ENCODE measurements around the gene GRID2.
"Not testable (repeated sequence)": the region's sequence is repeated elsewhere in the genome, so short reads cannot be mapped to it uniquely, and the experiment has no call there.

Gene GRID2

DNA sequence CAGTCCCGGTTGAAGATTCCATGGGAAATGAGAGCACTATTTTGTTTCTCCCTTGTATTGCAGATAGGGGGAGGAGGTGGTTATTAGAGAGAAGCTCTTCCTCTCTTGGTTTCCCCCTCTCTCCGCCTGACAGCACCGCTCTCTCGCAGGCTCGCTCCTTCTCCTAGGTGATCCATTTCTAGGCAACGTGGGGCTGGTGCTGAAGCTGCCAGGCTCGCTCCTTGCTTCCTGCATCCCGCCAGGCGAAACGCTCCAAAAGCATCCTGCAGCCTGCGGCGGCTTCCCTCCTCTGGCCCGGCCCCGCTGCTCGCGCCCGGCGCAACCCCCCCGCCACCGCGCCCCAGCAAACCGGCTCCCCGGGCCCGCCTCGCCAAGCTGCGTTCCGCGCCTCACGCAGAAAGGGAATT lies at the start of gene GRID2:
Gene GRID2, plus strand, starts transcription at position 346 of the 407 bp plus-strand sequence.
- Mint-ChIP-seq H3K36me3 (no peaks in the 10 kb centered on the region), H3K4me1 (peaks cover 10% of the 10 kb centered on the region), H3K4me3 (no peak within 1 kb of the TSS), H3K9me3 (no peaks in the 10 kb centered on the region), H3K27me3 (peaks cover 39% of the 10 kb centered on the region), H3K27ac (no peak within 1 kb of the TSS)
- no peak for ATAC-seq

DNA sequence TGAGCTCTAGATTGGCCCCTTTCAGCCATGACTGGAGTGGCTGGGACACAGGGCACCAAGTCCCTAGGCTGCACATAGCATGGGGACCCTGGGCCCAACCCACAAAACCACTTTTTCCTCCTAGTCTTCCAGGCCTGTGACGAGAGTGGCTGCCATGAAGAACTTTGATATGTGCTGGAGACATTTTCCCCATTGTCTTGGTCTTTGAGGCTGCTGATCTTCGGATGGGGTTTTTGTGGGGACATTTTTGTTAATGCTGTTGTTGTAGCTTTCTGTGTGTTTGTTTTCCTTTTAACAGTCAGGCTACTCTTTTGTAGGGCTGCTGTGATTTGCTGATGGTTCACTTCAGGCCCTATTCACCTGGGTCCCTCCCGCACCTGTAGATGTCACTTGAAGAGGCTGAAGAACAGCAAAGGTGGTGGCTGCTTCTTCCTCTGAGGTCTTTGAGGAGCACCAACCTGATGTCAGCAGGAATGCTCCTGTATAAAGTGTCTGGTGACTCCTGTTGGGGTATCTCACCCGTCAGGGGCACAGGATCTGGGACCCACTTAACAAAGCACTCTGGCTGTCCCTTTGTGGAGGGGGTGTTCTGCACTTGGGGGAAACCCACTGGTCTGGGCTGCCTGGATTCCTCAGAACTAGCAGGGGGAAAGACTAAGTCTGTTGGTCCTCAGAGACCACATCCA lies 49.6 kb upstream of the GRID2 start:
- H3K9me3 Mint-ChIP-seq, result peaks cover 4% of the 10 kb centered on the region
- H3K27ac Mint-ChIP-seq, result no peak overlapping the region
- H3K36me3 Mint-ChIP-seq, result no peaks in the 10 kb centered on the region
- no peaks in the 10 kb centered on the region for H3K27me3 Mint-ChIP-seq
- H3K4me1 Mint-ChIP-seq, result no peaks in the 10 kb centered on the region
- ATAC-seq, result no peak
- H3K4me3 Mint-ChIP-seq, result no peak overlapping the region

DNA sequence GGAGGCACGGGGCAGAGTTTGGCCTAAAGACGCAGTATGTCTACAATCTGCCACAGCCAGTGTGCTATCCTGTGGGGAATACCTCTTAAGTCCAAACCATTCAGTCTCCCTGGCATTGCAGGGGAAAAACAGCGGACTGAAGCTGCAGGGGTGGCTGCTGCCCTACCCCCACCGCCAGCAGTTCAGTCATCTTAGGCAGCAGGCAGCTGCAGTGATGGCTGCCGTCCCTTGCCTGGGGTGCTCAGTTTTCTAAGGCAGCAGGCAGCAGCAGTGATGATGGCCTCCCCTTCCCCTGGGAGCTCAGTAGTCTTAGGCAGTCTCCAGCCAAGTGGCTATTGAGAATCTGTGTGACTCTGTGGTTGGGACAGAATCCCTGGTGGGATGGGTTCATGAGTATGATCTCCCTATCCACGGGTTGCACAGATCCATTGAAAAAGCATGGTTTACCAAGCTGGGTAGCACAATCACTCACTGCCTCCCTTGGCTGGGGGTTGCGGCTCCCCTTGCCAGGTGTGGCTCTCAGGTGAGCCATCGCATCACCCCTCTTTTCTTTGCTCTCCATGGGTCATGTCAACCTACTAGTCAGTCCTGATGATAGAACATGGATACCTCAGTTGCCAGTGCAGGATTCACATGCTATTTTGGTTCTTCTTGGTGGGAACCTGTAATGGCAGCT lies 48.9 kb upstream of the GRID2 start:
- H3K4me3 Mint-ChIP-seq, result no peak overlapping the region
- no peaks in the 10 kb centered on the region for H3K4me1 Mint-ChIP-seq
- H3K27ac Mint-ChIP-seq, result no peak overlapping the region
- peaks cover 4% of the 10 kb centered on the region for H3K9me3 Mint-ChIP-seq
- H3K36me3 Mint-ChIP-seq, result no peaks in the 10 kb centered on the region
- no peaks in the 10 kb centered on the region for H3K27me3 Mint-ChIP-seq
- no peak for ATAC-seq

- Mint-ChIP-seq H3K27me3 (no peaks in the 10 kb centered on the region), H3K9me3 (peaks cover 1% of the 10 kb centered on the region)
Measured at GRCh38 chr4:92255920-92256244, 47.9 kb upstream of the GRID2 start.

GRCh38 chr4:92257931-92258857 lies 45.6 kb upstream of the GRID2 start:
- ATAC-seq, result no peak
- Mint-ChIP-seq H3K4me3 (no peak overlapping the region), H3K4me1 (no peaks in the 10 kb centered on the region), H3K9me3 (no peaks in the 10 kb centered on the region), H3K27ac (no peak overlapping the region), H3K27me3 (no peaks in the 10 kb centered on the region), H3K36me3 (no peaks in the 10 kb centered on the region)

More at GRCh38 chr4:92255920-92256244, 47.9 kb upstream of the GRID2 start:
- no peaks in the 10 kb centered on the region for H3K4me1 Mint-ChIP-seq
- no peak overlapping the region for H3K4me3 Mint-ChIP-seq
- ATAC-seq, result no peak
- no peak overlapping the region for H3K27ac Mint-ChIP-seq
- no peaks in the 10 kb centered on the region for H3K36me3 Mint-ChIP-seq

- no peaks in the 10 kb centered on the region for H3K27me3 Mint-ChIP-seq
- H3K4me3 Mint-ChIP-seq, result no peak overlapping the region
- no peaks in the 10 kb centered on the region for H3K36me3 Mint-ChIP-seq
- ATAC-seq, result no peak
- no peak overlapping the region for H3K27ac Mint-ChIP-seq
- H3K4me1 Mint-ChIP-seq, result no peaks in the 10 kb centered on the region
- H3K9me3 Mint-ChIP-seq, result no peaks in the 10 kb centered on the region
Measured at GRCh38 chr4:92261256-92261655, 42.5 kb upstream of the GRID2 start.

DNA sequence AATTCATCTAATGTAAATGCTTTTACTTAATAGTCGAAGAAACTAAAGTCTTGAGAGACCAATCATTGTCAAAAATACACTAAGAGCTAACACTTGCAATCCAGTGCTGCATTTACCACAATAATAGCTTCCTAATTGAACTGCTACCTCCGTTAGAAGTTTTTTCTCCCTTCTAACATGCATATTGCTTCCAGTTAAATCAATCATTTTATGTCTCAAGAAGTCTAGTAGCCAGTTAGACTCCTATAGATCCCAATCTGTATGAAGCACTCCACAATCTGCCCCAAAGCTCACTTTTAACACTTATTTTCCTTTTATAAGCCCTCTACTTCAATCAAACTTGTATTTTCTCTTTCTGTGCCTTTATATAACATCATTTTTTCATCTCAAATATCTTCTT lies 41.4 kb upstream of the GRID2 start:
- Mint-ChIP-seq H3K4me3 (no peak overlapping the region), H3K9me3 (no peaks in the 10 kb centered on the region), H3K36me3 (no peaks in the 10 kb centered on the region), H3K27ac (no peak overlapping the region), H3K27me3 (no peaks in the 10 kb centered on the region), H3K4me1 (no peaks in the 10 kb centered on the region)
- no peak for ATAC-seq

DNA sequence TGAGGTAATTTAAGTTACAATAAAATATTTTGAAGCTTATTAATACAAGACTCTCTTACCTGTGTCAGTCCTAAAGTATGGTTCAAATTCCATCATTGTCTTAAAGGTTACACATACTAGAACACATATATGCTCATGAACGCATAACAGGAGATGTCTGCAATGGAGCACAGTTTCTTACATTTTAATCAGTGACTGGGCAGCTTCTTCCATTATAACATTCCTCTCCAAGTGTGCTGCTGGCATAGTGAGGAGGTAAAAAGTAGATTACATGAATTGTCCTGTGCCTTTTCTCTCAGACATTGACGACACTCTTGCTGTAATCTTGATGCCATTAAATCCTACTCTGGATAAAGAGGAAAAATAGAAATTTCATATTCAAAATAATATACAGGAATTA lies 40.8 kb upstream of the GRID2 start:
- Mint-ChIP-seq H3K27ac (no peak overlapping the region), H3K27me3 (no peaks in the 10 kb centered on the region), H3K36me3 (no peaks in the 10 kb centered on the region), H3K9me3 (no peaks in the 10 kb centered on the region), H3K4me3 (no peak overlapping the region), H3K4me1 (no peaks in the 10 kb centered on the region)
- ATAC-seq, result no peak

DNA sequence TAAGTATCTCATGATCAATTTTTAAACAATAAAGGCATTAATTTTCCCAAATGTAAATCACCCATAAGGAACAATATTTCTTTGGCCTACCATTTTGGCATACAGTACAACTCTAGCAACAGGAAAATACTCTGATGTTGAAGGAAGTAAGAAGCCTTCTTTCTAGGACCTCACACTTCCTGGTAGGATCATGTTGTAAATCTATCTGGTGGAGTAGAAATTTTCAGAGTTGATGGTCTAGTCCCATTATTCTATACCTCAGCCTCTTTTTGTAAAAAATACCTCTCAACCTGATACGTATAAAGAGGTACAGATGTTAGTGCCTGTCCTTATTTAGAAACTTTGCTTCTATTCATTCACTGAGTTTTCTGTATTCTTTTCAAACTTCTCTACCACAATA lies 40.2 kb upstream of the GRID2 start:
- Mint-ChIP-seq H3K27me3 (no peaks in the 10 kb centered on the region), H3K9me3 (no peaks in the 10 kb centered on the region), H3K36me3 (no peaks in the 10 kb centered on the region), H3K27ac (no peak overlapping the region), H3K4me1 (no peaks in the 10 kb centered on the region), H3K4me3 (no peak overlapping the region)
- no peak for ATAC-seq

DNA sequence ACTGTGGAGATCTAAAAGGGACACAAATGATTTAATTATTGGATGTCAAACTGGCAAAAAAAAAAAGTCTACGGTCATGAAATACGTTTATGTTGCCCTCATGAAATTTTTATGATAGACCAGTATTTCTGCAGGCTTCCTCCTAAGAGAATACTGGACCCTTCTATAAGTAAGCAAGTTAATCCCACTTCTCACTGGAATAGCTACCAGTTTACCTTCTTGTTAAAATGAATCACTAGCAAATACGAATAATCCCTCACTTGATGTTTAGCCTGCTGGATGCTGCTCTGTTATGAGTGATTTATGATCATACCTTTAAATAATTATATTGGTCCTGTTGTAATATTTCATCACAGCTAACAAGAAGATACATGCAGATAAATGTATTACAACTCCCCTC lies 39.6 kb upstream of the GRID2 start:
- H3K27ac Mint-ChIP-seq, result no peak overlapping the region
- H3K27me3 Mint-ChIP-seq, result no peaks in the 10 kb centered on the region
- no peaks in the 10 kb centered on the region for H3K36me3 Mint-ChIP-seq
- no peak for ATAC-seq
- H3K4me1 Mint-ChIP-seq, result no peaks in the 10 kb centered on the region
- no peak overlapping the region for H3K4me3 Mint-ChIP-seq
- no peaks in the 10 kb centered on the region for H3K9me3 Mint-ChIP-seq

DNA sequence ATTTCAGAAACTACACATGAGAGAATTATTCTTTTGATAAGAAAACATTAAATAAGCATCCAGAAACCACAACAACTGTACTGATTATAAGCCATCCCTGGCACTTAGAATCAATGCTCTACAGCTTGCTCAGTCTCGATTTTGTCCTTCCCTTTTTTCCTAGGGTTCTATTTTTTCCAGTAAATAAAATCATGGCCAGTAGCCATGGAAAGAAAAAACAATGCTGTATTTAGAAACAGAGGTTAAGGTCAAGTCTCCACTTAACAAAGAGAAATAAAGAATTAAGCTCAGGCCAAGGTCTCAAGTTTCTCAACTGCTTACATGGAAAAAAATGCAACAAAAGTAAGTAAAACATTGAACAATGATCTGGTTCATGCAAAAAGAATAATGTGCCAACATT lies 38.7 kb upstream of the GRID2 start:
- Mint-ChIP-seq H3K27me3 (no peaks in the 10 kb centered on the region), H3K27ac (no peak overlapping the region), H3K9me3 (no peaks in the 10 kb centered on the region), H3K4me1 (no peaks in the 10 kb centered on the region), H3K36me3 (no peaks in the 10 kb centered on the region), H3K4me3 (no peak overlapping the region)
- ATAC-seq, result no peak

DNA sequence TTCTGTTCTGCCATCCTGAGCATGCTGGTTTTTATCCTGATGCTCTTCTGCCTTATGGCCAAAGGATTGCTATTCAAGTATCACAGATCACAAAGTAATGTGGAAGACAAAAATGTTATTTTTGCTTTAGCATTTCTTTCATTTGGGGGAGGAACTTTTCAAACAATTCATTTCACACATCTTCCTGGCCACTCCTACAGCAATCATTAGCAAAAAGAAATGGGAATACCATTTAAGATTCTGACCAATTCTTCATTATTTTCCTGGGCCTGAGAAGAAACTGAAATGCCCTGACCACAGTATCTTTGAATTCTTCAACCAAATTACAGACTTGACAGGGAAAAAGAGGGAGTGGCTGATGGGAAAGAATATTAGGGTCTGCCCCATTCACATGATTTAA lies 38.0 kb upstream of the GRID2 start:
- no peaks in the 10 kb centered on the region for H3K4me1 Mint-ChIP-seq
- no peaks in the 10 kb centered on the region for H3K36me3 Mint-ChIP-seq
- no peak overlapping the region for H3K27ac Mint-ChIP-seq
- no peak overlapping the region for H3K4me3 Mint-ChIP-seq
- ATAC-seq, result no peak
- no peaks in the 10 kb centered on the region for H3K9me3 Mint-ChIP-seq
- no peaks in the 10 kb centered on the region for H3K27me3 Mint-ChIP-seq

DNA sequence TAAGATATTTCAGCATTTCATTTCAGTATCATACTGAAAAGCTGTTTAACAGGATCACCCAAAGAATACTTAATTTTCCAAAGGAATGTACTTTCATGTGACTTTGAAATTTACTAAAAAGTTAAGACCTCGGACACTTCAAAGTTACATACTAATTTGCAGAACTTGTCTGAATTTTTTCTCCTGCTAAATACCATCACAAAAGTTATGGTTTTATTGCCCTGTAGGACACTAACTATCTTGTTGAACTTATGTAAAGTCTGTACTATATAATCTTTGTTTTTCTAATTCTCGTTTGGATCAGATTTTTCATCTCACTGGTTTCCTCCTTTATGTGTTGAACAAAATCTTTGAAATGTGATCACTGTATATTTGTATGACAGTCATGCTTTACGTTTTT lies 37.2 kb upstream of the GRID2 start:
- H3K27me3 Mint-ChIP-seq, result no peaks in the 10 kb centered on the region
- no peak for ATAC-seq
- no peaks in the 10 kb centered on the region for H3K36me3 Mint-ChIP-seq
- H3K27ac Mint-ChIP-seq, result no peak overlapping the region
- H3K9me3 Mint-ChIP-seq, result no peaks in the 10 kb centered on the region
- H3K4me3 Mint-ChIP-seq, result no peak overlapping the region
- H3K4me1 Mint-ChIP-seq, result no peaks in the 10 kb centered on the region

DNA sequence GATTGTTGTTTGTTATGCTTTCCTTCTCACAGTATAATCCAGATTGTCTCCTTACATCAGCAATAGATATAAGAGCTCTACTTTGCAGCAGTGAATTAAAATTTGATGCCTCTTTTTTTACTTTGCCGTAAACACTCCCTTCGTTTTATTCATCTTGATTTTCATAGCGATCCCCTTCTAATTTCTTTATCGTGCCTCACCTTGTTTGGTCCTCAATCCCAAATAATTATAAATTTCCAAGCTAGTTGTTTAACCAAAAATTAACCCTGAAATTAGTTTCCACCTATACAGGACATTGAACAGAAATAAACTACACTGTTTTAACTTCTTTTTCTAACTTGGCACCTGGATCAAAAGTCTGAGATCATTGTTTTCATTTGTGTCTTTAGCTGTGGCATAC lies 35.1 kb upstream of the GRID2 start:
- ATAC-seq, result no peak
- no peaks in the 10 kb centered on the region for H3K27me3 Mint-ChIP-seq
- no peak overlapping the region for H3K27ac Mint-ChIP-seq
- H3K4me1 Mint-ChIP-seq, result no peaks in the 10 kb centered on the region
- no peak overlapping the region for H3K4me3 Mint-ChIP-seq
- no peaks in the 10 kb centered on the region for H3K9me3 Mint-ChIP-seq
- H3K36me3 Mint-ChIP-seq, result no peaks in the 10 kb centered on the region

DNA sequence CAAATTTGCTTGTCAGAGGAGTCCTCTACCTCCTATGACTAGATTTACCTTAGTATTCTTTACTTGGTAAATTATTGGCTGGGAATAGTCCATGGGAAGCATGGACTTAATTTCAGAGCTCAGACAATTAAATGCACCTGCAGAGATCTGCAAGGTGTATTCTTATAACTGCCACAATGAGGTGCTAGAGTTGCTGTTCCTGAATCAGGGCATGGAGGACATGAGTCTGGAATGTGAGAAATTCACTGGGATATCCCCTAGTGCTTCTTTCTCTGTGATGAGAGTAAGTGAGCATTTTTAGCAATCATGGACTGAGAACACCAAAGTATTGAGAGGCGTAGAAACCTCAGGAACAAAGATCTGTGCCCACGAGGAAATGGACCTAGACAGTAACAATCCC lies 32.9 kb upstream of the GRID2 start:
- Mint-ChIP-seq H3K27ac (no peak overlapping the region), H3K9me3 (no peaks in the 10 kb centered on the region), H3K27me3 (no peaks in the 10 kb centered on the region), H3K4me3 (no peak overlapping the region), H3K4me1 (no peaks in the 10 kb centered on the region), H3K36me3 (no peaks in the 10 kb centered on the region)
- no peak for ATAC-seq

DNA sequence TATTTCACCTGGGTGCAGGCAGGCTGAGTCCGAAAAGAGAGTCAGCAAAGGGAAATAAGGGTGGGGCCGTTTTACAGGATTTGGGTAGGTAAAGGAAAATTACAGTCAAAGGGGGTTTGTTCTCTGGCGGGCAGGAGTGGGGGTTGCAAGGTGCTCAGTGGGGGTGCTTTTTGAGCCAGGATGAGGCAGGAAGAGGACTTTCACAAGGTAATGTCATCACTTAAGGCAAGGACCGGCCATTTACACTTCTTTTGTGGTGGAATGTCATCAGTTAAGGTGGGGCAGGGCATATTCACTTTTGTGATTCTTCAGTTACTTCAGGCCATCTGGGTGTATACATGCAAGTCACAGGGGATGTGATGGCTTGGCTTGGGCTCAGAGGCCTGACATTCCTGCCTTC lies 32.2 kb upstream of the GRID2 start:
- not testable (repeated sequence) for H3K27ac Mint-ChIP-seq, H3K4me1 Mint-ChIP-seq, ATAC-seq, H3K9me3 Mint-ChIP-seq, H3K27me3 Mint-ChIP-seq, H3K4me3 Mint-ChIP-seq, H3K36me3 Mint-ChIP-seq

Measured in stimulated activated memory B cell treated with anti-CD40 and anti-IgM and Interleukin-4, amounts not matched to agents 10 μg/mL and 1 μg/mL and 100 μg/mL, for 72 hours (primary cell).